SU-DHL-6 (cell line): Measurements from ENCODE around the gene SLC13A2.
"Not testable (repeated sequence)": the region's sequence is repeated elsewhere in the genome, so short reads cannot be mapped to it uniquely, and the experiment has no call there.

Experiments used
- H2AFZ ChIP-seq: fragments of 200-600 bp; sonication (generic); 2 replicates; pipeline ENCODE4 v1.6.1; 2014; ENCODE audit warnings: low read depth, mild to moderate bottlenecking, moderate library complexity, mixed read lengths, antibody characterized with exemption, low read length; ENCODE audit not compliant: severe bottlenecking
- H3F3A ChIP-seq: fragments of 200-600 bp; shearing (Covaris generic); 2 replicates; pipeline ENCODE4 v1.6.0; 2016; ENCODE audit warnings: antibody characterized with exemption, mild to moderate bottlenecking; ENCODE audit not compliant: insufficient read depth
- H3K27ac ChIP-seq: fragments of 200-600 bp; sonication (generic); 2 replicates; pipeline ENCODE4 v1.5.1; 2016; ENCODE audit warnings: low read depth, mild to moderate bottlenecking, low read length, moderate library complexity, mixed read lengths
- H3K27me3 ChIP-seq: fragments of 200-600 bp; sonication (generic), shearing (Covaris generic); 2 replicates; pipeline ENCODE4 v1.6.0; 2014; ENCODE audit warnings: mild to moderate bottlenecking, low read length
- H3K36me3 ChIP-seq: fragments of 200-600 bp; sonication (generic); 2 replicates; pipeline ENCODE4 v1.6.1; 2014; ENCODE audit warnings: mild to moderate bottlenecking, low read length, mixed read lengths
- H3K4me2 ChIP-seq: fragments of 300-600, 200-600 bp; shearing (Covaris generic), sonication (generic); 2 replicates; pipeline ENCODE4 v1.6.0; 2014; ENCODE audit warnings: low read length, low read depth, mild to moderate bottlenecking; ENCODE audit not compliant: poor library complexity, severe bottlenecking
- H3K4me3 ChIP-seq: fragments of 200-600 bp; sonication (generic); 2 replicates; pipeline ENCODE4 v1.5.1; 2014; ENCODE audit warnings: antibody characterized with exemption, low read length, mild to moderate bottlenecking, mixed read lengths; ENCODE audit not compliant: insufficient read depth, poor library complexity, severe bottlenecking
- H3K79me2 ChIP-seq: fragments of 200-600 bp; sonication (generic); 2 replicates; pipeline ENCODE4 v1.6.1; 2014; ENCODE audit warnings: mild to moderate bottlenecking, low read length, moderate library complexity; ENCODE audit not compliant: insufficient read depth
- H3K9ac ChIP-seq: fragments of 200-600 bp; sonication (generic); 2 replicates; pipeline ENCODE4 v1.7.0; 2014; ENCODE audit warnings: mild to moderate bottlenecking, low read length
- H3K9me2 ChIP-seq: fragments of 200-600 bp; sonication (generic); replicated peaks from 2 replicates; pipeline ENCODE4 v1.6.1; 2014; ENCODE audit warnings: low read length; ENCODE audit not compliant: insufficient read depth
- H3K9me3 ChIP-seq: fragments of 200-600 bp; sonication (generic); 2 replicates; pipeline ENCODE4 v1.6.1; 2014; ENCODE audit warnings: low read length, mixed read lengths; ENCODE audit not compliant: insufficient read depth
- H4K20me1 ChIP-seq: fragments of 200-600 bp; sonication (generic); 2 replicates; pipeline ENCODE4 v1.6.1; 2014; ENCODE audit warnings: low read depth, mild to moderate bottlenecking, antibody characterized with exemption, low read length, moderate library complexity, mixed read lengths
- EZH2phosphoT487 ChIP-seq: fragments of 200-600 bp; sonication (generic), shearing (Covaris generic); conservative IDR thresholded peaks from 2 replicates; pipeline ENCODE4 v1.6.1; 2018; ENCODE audit warnings: mild to moderate bottlenecking, antibody characterized with exemption, low read length, moderate library complexity, mixed read lengths
- TF ChIP-seq, protein P1 (sequence below): fragments of 200-600 bp; sonication (generic); IDR thresholded peaks from one replicate; pipeline ENCODE4 v1.5.1; 2017; ENCODE audit warnings: antibody characterized with exemption, mild to moderate bottlenecking, low read length, moderate library complexity; ENCODE audit not compliant: insufficient read depth, poor library complexity, severe bottlenecking

Gene SLC13A2

DNA sequence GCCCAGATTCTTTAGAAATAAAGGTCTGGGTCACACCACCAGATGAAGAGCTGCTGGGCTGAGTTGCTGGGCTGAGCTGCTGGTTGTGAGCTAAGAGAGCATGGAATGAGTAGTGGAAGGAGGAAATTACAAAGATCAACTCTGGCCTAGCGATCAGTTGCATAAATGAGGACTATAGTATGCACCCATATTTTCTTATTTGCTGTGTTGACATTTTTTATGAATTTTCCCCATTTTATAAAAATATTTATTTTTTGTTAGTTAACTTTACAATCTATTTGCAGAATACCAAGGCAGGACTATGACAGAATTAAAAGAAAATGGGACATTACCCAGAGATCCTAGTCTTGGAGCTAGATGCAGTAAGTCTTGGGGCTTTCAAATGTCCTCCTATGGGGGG, 23.6 kb upstream of the SLC13A2 start:
- Histone ChIP-seq H3K9ac (no peak overlapping the region), H3K4me3 (no peak overlapping the region), H3K79me2 (no peaks in the 10 kb centered on the region), H2AFZ (no peak overlapping the region), H3F3A (no peaks in the 10 kb centered on the region), H3K27ac (no peak overlapping the region), H4K20me1 (no peaks in the 10 kb centered on the region), H3K4me2 (no peak overlapping the region), H3K27me3 (no peaks in the 10 kb centered on the region; the same call in 1 of the 2 replicates), H3K9me2 (no peaks in the 10 kb centered on the region), H3K9me3 (no peaks in the 10 kb centered on the region), H3K36me3 (no peaks in the 10 kb centered on the region)
- no peak for TF ChIP-seq EZH2phosphoT487
- TF ChIP-seq, protein P1, sequence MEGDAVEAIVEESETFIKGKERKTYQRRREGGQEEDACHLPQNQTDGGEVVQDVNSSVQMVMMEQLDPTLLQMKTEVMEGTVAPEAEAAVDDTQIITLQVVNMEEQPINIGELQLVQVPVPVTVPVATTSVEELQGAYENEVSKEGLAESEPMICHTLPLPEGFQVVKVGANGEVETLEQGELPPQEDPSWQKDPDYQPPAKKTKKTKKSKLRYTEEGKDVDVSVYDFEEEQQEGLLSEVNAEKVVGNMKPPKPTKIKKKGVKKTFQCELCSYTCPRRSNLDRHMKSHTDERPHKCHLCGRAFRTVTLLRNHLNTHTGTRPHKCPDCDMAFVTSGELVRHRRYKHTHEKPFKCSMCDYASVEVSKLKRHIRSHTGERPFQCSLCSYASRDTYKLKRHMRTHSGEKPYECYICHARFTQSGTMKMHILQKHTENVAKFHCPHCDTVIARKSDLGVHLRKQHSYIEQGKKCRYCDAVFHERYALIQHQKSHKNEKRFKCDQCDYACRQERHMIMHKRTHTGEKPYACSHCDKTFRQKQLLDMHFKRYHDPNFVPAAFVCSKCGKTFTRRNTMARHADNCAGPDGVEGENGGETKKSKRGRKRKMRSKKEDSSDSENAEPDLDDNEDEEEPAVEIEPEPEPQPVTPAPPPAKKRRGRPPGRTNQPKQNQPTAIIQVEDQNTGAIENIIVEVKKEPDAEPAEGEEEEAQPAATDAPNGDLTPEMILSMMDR: no peak

DNA sequence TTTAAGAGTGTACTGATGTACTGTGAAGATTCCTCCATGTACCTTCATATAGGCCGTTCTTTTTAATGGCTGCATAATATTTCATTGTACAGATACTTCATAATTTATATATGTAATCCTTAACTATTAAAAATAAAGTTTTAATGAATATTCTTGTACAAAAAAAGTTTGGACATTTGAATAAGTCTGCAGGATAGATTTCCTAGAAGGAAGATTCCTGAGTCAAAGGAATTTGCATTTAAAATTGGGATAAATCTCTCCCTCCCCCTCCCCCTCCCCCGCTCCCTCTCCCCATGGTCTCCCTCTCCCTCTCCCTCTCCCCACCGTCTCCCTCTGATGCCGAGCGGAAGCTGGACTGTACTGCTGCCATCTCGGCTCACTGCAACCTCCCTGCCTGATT, 15.6 kb upstream of the SLC13A2 start:
- Histone ChIP-seq H3K27ac (no peak overlapping the region), H3K4me2 (no peak overlapping the region), H3K9me3 (no peaks in the 10 kb centered on the region), H3K79me2 (no peaks in the 10 kb centered on the region), H3K9me2 (no peaks in the 10 kb centered on the region), H3K36me3 (no peaks in the 10 kb centered on the region), H3F3A (no peaks in the 10 kb centered on the region), H3K9ac (no peak overlapping the region), H3K4me3 (no peak overlapping the region), H4K20me1 (no peaks in the 10 kb centered on the region), H2AFZ (no peak overlapping the region), H3K27me3 (no peaks in the 10 kb centered on the region)
- TF ChIP-seq, protein P1: no peak
- TF ChIP-seq EZH2phosphoT487: no peak

DNA sequence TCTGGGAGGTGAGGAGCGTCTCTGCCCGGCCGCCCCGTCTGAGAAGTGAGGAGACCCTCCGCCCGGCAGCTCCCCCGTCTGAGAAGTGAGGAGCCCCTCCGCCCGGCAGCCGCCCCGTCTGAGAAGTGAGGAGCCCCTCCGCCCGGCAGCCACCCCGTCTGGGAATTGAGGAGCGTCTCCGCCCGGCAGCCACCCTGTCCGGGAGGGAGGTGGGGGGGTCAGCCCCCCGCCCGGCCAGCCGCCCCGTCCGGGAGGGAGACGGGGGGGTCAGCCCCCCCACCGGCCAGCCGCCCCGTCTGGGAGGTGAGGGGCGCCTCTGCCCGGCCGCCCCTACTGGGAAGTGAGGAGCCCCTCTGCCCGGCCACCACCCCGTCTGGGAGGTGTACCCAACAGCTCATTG, 14.6 kb upstream of the SLC13A2 start:
- H3K4me3 ChIP-seq, H3F3A ChIP-seq, H3K9ac ChIP-seq, H3K79me2 ChIP-seq, H3K36me3 ChIP-seq, H3K27ac ChIP-seq, H3K27me3 ChIP-seq, H2AFZ ChIP-seq, H3K9me3 ChIP-seq, H4K20me1 ChIP-seq, H3K4me2 ChIP-seq, H3K9me2 ChIP-seq: not testable (repeated sequence)

DNA sequence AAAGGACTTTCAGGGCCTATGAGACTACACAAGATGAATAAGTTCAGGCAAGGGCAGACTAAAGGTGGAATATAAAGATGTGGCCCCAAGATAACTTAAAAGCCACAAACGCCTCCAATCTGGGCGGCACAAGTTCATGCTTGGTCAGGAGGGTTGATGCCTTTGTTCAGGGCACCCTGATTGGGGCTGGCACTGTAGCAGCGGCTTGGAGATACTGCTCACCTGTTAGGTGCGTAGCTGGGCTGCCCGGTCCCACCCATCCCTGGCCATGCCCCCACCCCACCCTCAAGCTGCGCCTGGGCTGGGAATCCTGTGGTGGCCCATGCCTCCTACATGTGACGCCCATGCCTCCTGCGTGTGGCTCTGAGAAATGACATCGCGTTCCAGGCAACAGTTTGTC, 12.5 kb upstream of the SLC13A2 start:
- Histone ChIP-seq H3K36me3 (no peaks in the 10 kb centered on the region), H3K9me2 (no peaks in the 10 kb centered on the region), H3K4me3 (no peak overlapping the region), H3K4me2 (no peak overlapping the region), H3K27me3 (no peaks in the 10 kb centered on the region), H3F3A (no peaks in the 10 kb centered on the region), H4K20me1 (no peaks in the 10 kb centered on the region), H3K9ac (no peak overlapping the region), H3K79me2 (no peaks in the 10 kb centered on the region), H2AFZ (no peak overlapping the region), H3K9me3 (no peaks in the 10 kb centered on the region), H3K27ac (no peak overlapping the region)
- TF ChIP-seq, protein P1: no peak
- TF ChIP-seq EZH2phosphoT487: no peak
